ENCODE results near the gene APC. TPM values are rescaled to one million over a fixed set of nuclear protein-coding genes. Genes with fewer than 3 reads are reported as not detected.
A peak's percentile ranks its signal among the peaks of the same experiment; 100 is the strongest.

APC gene
- total RNA-seq = 19.1 and 20.4 TPM in 2 replicates

DNA sequence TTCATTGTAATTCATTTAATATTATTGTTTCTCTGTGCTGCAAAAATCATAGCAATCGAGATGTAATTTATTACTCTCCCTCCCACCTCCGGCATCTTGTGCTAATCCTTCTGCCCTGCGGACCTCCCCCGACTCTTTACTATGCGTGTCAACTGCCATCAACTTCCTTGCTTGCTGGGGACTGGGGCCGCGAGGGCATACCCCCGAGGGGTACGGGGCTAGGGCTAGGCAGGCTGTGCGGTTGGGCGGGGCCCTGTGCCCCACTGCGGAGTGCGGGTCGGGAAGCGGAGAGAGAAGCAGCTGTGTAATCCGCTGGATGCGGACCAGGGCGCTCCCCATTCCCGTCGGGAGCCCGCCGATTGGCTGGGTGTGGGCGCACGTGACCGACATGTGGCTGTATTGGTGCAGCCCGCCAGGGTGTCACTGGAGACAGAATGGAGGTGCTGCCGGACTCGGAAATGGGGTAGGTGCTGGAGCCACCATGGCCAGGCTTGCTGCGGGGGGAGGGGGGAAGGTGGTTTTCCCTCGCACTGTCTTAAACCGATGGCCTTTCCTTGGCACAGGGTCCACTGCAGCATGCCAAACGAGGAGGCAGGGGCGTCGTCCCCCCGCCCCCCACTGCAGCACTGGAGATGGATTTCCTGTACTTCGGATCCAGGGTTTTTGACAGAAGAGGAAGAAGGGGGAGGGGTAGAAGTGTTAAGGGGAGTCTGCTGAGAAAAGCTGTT lies at the start of gene APC:
Gene APC (plus strand): TSS at position 423 of the 728 bp plus-strand sequence. CDS start 17,006 bp downstream, outside the sequence.
- Mint-ChIP-seq H3K4me1 (peaks cover 11% of the 10 kb centered on the region), H3K9me3 (no peaks in the 10 kb centered on the region), H3K4me3 (peak within 1 kb of the TSS; percentile 92), H3K36me3 (ENCODE audit: low read depth) (no peaks in the 10 kb centered on the region), H3K27ac (peak within 1 kb of the TSS; percentile 80), H3K27me3 (peaks cover 2% of the 10 kb centered on the region)
- intact Hi-C loops (cut with micrococcal nuclease) = loop anchor here (1.0 to 10.0 kb wide), 2 partner anchors 30 to 1003 kb away; no protein-coding TSS in a partner anchor
- DNase-seq = peak; percentile 93

DNA sequence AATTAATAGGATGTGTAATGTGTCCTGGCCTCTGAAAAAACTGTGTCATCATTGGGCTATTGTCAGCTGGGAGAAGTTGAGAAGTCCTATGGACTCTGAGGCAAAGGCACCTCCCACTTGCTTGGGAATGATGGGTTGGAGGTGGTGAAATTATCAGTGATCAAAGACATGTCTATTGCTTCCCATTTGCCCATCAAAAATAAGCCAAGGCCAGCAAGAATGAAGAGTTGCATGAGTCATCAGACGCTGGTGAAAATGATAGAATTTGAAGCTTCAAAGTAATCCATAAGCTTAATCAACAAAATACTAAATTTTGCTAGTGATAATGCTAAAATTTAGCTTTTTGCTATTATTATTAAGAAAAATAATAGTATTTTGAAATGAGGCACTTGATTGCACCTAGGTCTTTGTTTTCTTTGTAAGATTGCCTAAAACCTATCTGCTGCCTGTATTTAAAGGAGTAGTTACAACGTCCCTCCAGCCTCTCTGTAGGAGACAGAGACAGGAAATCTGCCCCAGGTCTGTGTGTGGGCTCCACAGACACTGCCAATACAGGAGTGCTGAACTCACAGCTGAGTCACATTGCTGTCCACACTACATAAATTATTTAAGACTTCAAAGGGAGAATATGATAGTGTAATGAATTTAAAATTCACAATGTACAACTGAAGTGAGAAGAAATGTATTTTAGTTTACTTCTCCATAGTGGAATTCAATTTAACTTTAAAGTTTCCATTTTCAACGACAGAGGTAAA lies 48.4 kb upstream of the APC start:
- Mint-ChIP-seq H3K27ac (no peak overlapping the region), H3K4me3 (no peak overlapping the region), H3K4me1 (no peaks in the 10 kb centered on the region), H3K27me3 (peaks cover 43% of the 10 kb centered on the region), H3K9me3 (no peaks in the 10 kb centered on the region), H3K36me3 (ENCODE audit: low read depth) (no peaks in the 10 kb centered on the region)
- intact Hi-C loops (cut with micrococcal nuclease) = no loop called here
- DNase-seq = no peak

DNA sequence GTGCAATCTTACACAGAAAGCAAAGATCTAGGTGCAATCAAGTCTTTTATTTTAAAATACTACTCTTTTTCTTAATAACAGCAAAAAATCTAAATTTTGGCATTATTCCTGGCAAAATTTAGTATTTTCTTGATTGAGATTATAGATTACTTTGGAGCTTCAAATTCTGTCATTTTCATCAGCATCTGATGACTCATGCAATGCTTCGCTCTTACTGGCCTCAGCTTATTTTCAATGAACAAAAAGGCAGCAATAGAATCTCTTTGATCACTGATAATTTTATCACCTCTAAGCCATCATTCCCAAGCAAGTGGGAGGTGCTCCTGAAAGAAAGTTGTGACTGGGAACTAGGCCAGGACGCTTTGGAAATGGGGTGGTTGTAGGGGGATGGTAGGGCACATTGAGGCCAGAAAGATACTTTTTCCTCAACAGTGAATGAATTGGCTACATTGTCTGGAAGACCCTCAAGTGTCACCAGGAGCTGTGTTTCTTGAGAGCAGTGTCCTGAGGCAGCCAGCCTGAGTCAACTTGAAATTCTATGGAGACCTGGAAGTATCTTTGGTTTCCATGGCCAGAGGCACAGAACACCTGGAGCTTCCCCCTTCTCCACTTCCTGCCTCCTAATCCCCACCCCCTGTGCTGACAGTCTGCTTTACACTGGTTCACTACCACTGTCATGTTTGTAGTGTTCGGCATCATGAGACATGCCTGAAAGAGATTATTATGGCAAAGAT lies 46.9 kb upstream of the APC start:
- Mint-ChIP-seq H3K36me3 (ENCODE audit: low read depth) (no peaks in the 10 kb centered on the region), H3K27me3 (peaks cover 46% of the 10 kb centered on the region), H3K9me3 (no peaks in the 10 kb centered on the region), H3K4me3 (no peak overlapping the region), H3K27ac (no peak overlapping the region), H3K4me1 (peaks cover 2% of the 10 kb centered on the region)
- intact Hi-C loops (cut with micrococcal nuclease) = loop anchor here (1.0 to 5.0 kb wide), 2 partner anchors 67 to 232 kb away; partner anchors contain the start of gene REEP5
- no peak for DNase-seq

DNA sequence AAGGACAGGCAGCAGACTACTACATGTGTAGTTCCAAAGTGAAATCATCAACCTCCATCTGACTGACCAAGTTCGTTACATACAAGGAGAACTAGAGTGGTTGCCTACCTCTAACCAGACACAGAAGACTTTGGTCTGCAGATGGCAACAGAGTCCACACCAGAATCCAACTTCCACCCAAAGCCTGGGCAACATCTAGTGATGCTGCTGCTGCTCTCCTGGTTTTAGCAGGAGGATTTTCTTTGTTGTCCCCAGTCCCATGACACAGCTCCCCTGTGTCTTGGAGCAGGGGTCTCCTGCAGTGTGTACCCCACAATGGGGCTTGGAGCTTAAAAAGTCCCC lies 46.4 kb upstream of the APC start:
- intact Hi-C loops (cut with micrococcal nuclease) = loop anchor here (1.0 to 5.0 kb wide), 2 partner anchors 66 to 231 kb away; partner anchors contain the start of gene REEP5
- Mint-ChIP-seq H3K4me1 (peaks cover 2% of the 10 kb centered on the region), H3K27ac (no peak overlapping the region), H3K4me3 (no peak overlapping the region), H3K36me3 (ENCODE audit: low read depth) (no peaks in the 10 kb centered on the region), H3K27me3 (peaks cover 50% of the 10 kb centered on the region), H3K9me3 (no peaks in the 10 kb centered on the region)
- DNase-seq = no peak

DNA sequence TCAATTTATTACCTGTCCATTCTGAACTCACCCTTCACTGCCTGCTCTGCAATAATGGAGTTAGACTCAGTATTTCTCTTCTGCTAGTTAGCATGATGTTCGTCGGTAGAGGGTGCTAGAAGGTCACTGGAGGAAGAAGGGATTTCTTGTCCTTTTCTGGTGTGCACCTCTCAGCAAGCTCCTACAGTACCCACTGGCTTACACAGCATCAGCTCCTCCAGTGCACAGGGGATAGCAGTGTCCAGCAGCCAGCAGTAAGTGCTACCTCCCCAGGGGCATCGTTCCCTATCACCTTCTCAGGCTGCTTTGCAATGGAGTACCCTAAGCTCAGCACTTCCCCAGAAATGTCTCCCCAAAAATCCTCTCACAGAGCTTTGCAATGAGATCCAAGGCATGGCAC lies 45.9 kb upstream of the APC start:
- peaks cover 51% of the 10 kb centered on the region for H3K27me3 Mint-ChIP-seq
- H3K4me3 Mint-ChIP-seq = no peak overlapping the region
- peaks cover 2% of the 10 kb centered on the region for H3K4me1 Mint-ChIP-seq
- H3K27ac Mint-ChIP-seq = no peak overlapping the region
- no peaks in the 10 kb centered on the region for H3K9me3 Mint-ChIP-seq
- peak; percentile 76 for DNase-seq
- intact Hi-C loops (cut with micrococcal nuclease) = loop anchor here (1.0 to 5.0 kb wide), 2 partner anchors 66 to 231 kb away; partner anchors contain the start of gene REEP5
- no peaks in the 10 kb centered on the region for H3K36me3 Mint-ChIP-seq (ENCODE audit: low read depth)

DNA sequence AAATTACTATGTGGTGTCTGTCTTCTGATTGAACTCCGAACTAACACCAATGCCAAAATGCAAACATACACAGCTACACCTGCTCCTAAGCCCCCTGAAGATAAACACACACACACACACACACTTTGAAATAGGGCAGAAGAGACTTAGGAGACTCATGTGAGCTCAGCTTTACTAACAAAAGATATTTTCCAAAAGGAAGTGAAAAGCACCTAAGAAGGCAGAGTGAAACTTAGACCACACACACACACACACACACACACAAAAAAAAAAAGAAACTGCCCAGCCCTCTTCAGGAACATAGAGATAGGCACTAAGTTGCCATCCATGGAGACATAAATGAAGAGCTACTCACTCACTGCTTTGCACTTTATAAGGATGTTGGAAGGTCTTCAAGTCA lies 45.2 kb upstream of the APC start:
- Mint-ChIP-seq H3K27ac (no peak overlapping the region), H3K9me3 (no peaks in the 10 kb centered on the region), H3K4me3 (no peak overlapping the region), H3K27me3 (peaks cover 51% of the 10 kb centered on the region), H3K36me3 (ENCODE audit: low read depth) (no peaks in the 10 kb centered on the region), H3K4me1 (peaks cover 2% of the 10 kb centered on the region)
- no peak for DNase-seq
- intact Hi-C loops (cut with micrococcal nuclease) = loop anchor here (5.0 kb wide), 1 partner anchor 230 kb away; the partner anchor contains the start of gene REEP5

DNA sequence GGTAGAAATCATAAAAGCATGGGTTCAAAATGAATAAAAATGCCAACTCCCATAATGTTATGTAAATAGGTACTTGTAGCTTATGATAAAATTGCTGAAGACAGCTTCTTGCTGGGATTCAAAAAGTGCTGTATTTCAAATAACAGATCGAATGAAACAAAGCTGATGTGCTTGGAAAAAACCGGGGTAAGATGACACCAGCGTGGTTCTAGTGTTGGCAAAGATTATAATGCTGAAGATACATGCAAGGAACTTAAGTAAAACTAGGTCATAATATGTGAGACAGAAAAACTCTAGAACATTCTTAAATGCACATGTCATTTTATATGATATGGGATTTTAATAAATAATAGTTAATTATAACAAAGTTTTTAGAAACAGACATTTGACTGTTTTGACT lies 44.4 kb upstream of the APC start:
- H3K36me3 Mint-ChIP-seq (ENCODE audit: low read depth) = no peaks in the 10 kb centered on the region
- intact Hi-C loops (cut with micrococcal nuclease) = loop anchor here (5.0 kb wide), 1 partner anchor 229 kb away; the partner anchor contains the start of gene REEP5
- no peak overlapping the region for H3K27ac Mint-ChIP-seq
- H3K4me3 Mint-ChIP-seq = no peak overlapping the region
- H3K27me3 Mint-ChIP-seq = peaks cover 51% of the 10 kb centered on the region
- DNase-seq = no peak
- H3K4me1 Mint-ChIP-seq = peaks cover 2% of the 10 kb centered on the region
- H3K9me3 Mint-ChIP-seq = no peaks in the 10 kb centered on the region

DNA sequence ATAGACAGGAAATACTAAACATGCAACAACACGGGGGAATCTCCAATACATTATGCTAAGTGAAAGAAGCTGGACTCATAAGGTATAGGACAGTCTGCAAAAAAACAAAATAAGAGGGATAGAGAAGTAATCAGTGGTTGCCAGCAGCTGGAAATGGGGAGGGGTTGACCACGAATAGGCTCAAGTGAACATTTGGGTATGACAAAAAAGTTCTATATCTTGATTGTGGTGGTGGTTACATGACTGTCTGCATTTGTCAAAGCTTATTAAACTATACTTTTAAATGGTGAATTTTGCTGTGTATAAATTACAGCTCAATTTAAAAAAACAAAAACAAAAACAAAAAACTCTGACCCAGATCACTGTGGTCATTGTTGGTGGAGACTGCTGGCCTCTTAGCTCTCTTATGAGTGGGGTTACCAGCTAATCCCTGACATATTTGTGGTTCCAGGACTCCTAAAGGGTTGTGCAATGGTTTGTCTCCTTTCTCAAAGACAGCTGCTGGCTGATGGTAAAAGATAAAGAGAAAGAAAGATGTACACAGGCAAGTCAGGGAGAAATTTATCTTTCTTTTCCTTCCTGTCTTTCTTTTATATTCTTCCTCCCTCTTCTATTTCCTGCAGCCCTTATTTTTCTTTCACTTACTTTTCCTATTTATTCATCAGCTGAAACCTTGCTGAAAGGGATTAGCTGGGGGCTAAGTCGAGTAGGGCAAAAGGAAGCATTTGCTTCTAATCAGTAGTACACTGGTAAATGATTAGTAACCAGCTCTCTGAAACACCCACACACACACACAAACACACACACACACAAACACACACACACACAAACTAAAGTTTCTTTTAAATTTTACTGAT lies 42.6 kb upstream of the APC start:
- Mint-ChIP-seq H3K27me3 (peaks cover 52% of the 10 kb centered on the region), H3K27ac (no peak overlapping the region), H3K4me1 (peaks cover 2% of the 10 kb centered on the region)

DNA sequence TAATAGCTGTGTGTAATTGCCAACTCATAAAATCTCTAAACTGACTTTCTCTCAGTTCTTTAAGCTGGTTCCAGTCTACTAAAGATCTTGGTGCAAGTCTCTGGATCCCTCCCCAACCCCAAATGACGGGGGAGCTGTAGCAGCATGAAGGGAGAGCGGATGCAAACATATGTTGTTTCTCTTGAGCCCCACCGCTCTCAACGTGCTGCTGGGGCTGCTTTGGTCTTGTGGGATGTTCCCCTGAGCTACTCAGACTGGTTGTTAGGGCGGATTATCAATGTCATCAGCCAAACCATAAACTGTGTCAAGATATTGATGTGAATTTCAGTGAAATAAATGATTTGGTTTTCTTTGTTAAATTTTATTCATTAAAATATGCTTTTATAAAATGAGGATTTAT lies 40.9 kb upstream of the APC start:
- no peak overlapping the region for H3K4me3 Mint-ChIP-seq
- no peaks in the 10 kb centered on the region for H3K9me3 Mint-ChIP-seq
- H3K36me3 Mint-ChIP-seq (ENCODE audit: low read depth) = no peaks in the 10 kb centered on the region
- intact Hi-C loops (cut with micrococcal nuclease) = no loop called here
- H3K27me3 Mint-ChIP-seq = peaks cover 48% of the 10 kb centered on the region
- DNase-seq = no peak
- H3K4me1 Mint-ChIP-seq = peaks cover 2% of the 10 kb centered on the region
- no peak overlapping the region for H3K27ac Mint-ChIP-seq

More for the DNA sequence above, 42.6 kb upstream of the APC start:
- Mint-ChIP-seq H3K9me3 (no peaks in the 10 kb centered on the region), H3K4me3 (no peak overlapping the region), H3K36me3 (ENCODE audit: low read depth) (no peaks in the 10 kb centered on the region)
- no peak for DNase-seq
- intact Hi-C loops (cut with micrococcal nuclease) = loop anchor here (5.0 kb wide), 1 partner anchor 227 kb away; the partner anchor contains the start of gene REEP5

DNA sequence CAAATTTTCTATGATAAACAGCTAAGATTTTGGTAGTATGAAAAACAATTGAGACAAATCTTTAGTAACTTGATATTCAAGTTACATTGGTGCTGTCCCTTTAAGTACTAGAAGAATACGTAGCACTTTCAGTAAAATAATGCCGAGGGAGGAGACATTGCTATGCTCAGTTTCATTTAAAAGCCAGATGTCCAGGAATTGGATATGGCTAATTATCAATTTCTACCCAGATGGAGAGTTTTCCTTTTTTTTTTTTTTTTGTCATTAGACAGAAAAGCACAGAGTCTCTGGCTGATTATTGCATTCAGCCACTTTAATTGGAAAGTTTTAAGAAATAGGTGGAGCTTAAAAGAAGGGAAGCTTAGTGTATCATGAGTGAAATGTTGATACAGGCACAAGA lies 40.4 kb upstream of the APC start:
- Mint-ChIP-seq H3K4me3 (no peak overlapping the region), H3K36me3 (ENCODE audit: low read depth) (no peaks in the 10 kb centered on the region), H3K27me3 (peaks cover 47% of the 10 kb centered on the region), H3K27ac (no peak overlapping the region), H3K9me3 (no peaks in the 10 kb centered on the region), H3K4me1 (peaks cover 2% of the 10 kb centered on the region)
- no peak for DNase-seq
- intact Hi-C loops (cut with micrococcal nuclease) = no loop called here

DNA sequence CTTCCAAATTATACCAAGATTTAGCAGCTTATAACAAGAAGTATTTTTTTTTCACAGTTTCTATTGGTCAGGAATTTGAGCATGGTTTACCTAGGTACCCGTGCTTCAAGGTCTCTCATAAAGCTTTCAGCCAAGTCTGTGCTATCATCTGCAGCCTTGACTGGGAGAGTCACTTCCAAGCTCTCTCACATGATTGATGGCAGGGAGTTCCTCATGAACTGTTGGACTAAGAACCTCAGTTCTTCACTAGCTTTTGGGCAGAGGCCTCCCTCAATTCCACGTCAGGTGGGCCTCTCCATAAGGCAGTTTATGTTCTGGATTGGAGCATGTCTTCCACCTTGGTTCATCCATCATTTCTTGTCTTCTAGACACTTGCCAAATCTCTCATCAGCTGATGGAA lies 39.9 kb upstream of the APC start:
- DNase-seq = no peak
- no peak overlapping the region for H3K4me3 Mint-ChIP-seq
- intact Hi-C loops (cut with micrococcal nuclease) = no loop called here
- H3K27me3 Mint-ChIP-seq = peaks cover 43% of the 10 kb centered on the region
- H3K27ac Mint-ChIP-seq = no peak overlapping the region
- no peaks in the 10 kb centered on the region for H3K36me3 Mint-ChIP-seq (ENCODE audit: low read depth)
- no peaks in the 10 kb centered on the region for H3K9me3 Mint-ChIP-seq
- peaks cover 2% of the 10 kb centered on the region for H3K4me1 Mint-ChIP-seq

DNA sequence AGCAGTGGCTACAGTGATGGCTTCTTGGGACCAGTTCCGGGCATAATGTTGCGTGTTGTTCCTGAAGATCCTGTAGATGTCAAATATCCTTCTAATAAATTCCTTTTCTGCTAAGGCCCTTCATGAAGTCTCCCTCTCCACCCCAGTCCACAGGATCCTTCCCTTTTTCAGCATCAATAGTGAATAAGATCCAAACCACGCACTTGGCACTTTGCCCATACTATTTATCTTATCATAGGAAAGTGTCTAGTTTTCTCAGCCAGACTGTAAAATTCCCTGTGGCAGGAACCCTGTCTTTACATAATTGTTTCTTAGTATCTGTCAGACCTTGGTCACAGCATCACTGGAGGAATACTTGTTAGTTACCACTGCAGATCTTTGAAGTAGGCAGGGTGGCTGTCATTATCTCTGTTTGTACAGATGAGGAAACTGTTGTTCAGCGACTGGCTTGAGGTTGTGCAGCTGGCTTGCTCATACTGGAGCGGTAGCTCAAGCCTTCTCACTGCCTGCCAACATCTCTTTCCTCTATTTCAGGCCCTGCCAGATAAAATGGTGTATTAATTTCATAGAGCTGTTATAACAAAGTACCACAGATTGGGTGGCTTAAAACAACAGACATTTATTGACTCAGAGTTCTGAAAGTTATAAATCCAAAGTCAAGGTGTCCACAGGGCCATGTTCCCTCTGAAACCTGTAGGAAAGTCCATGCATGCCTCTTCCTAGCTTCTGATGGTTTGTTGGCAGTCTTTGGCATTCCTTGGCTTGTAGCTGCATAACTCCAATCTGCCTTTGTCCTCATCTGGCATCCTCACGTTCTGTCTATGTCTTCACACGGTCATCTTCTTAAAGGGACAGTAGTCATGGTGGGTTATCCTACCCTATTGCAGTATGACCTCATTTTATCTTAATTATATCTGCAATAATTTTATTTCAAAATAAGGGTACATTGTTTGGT lies 33.5 kb upstream of the APC start:
- peak; percentile 53 for DNase-seq
- H3K4me3 Mint-ChIP-seq = no peak overlapping the region
- intact Hi-C loops (cut with micrococcal nuclease) = loop anchor here (10.0 kb wide), 1 partner anchor 1979 kb away; the partner anchor contains the start of gene TMEM232

More for the DNA sequence above, 33.5 kb upstream of the APC start:
- peaks cover 23% of the 10 kb centered on the region for H3K4me1 Mint-ChIP-seq
- H3K9me3 Mint-ChIP-seq = peaks cover 11% of the 10 kb centered on the region
- H3K27me3 Mint-ChIP-seq = peaks cover 22% of the 10 kb centered on the region
- no peaks in the 10 kb centered on the region for H3K36me3 Mint-ChIP-seq (ENCODE audit: low read depth)
- H3K27ac Mint-ChIP-seq = no peak overlapping the region
